Measurements from ENCODE around the gene FNIP1. TPM values are rescaled to one million over a fixed set of nuclear protein-coding genes. Genes with fewer than 3 reads are reported as not detected.
"Not testable (repeated sequence)": the region's sequence is repeated elsewhere in the genome, so short reads cannot be mapped to it uniquely, and the experiment has no call there.

The FNIP1 gene
- total RNA-seq, 2 experiments from 2014 or later, result 14.9 to 15.7 TPM

GRCh38 chr5:131747180-131748105 lies 49.4 kb downstream of the FNIP1 start:
- peaks cover 28% of the 10 kb centered on the region for H3K4me1 Mint-ChIP-seq
- H3K4me3 Mint-ChIP-seq, result peak overlapping the region; percentile 49
- H3K36me3 Mint-ChIP-seq, result peaks cover 31% of the 10 kb centered on the region
- H3K27ac Mint-ChIP-seq, result peak overlapping the region; percentile 86
- no peak for DNase-seq
- peaks cover 5% of the 10 kb centered on the region for H3K9me3 Mint-ChIP-seq
- H3K27me3 Mint-ChIP-seq, result no peaks in the 10 kb centered on the region

- Mint-ChIP-seq H3K9me3 (peaks cover 5% of the 10 kb centered on the region), H3K36me3 (peaks cover 30% of the 10 kb centered on the region), H3K4me1 (peaks cover 28% of the 10 kb centered on the region), H3K27ac (peak overlapping the region; percentile 86), H3K4me3 (no peak overlapping the region), H3K27me3 (no peaks in the 10 kb centered on the region)
- DNase-seq, result no peak
Measured at GRCh38 chr5:131746423-131746822, 50.4 kb downstream of the FNIP1 start.

GRCh38 chr5:131745703-131746102 lies 51.1 kb downstream of the FNIP1 start:
- DNase-seq, result no peak
- H3K27me3 Mint-ChIP-seq, result no peaks in the 10 kb centered on the region
- H3K36me3 Mint-ChIP-seq, result peaks cover 33% of the 10 kb centered on the region
- no peak overlapping the region for H3K27ac Mint-ChIP-seq
- no peak overlapping the region for H3K4me3 Mint-ChIP-seq
- peaks cover 5% of the 10 kb centered on the region for H3K9me3 Mint-ChIP-seq
- H3K4me1 Mint-ChIP-seq, result peaks cover 28% of the 10 kb centered on the region

GRCh38 chr5:131745155-131745554 lies 51.7 kb downstream of the FNIP1 start:
- Mint-ChIP-seq H3K27me3 (no peaks in the 10 kb centered on the region), H3K4me3 (no peak overlapping the region), H3K27ac (no peak overlapping the region), H3K9me3 (peaks cover 5% of the 10 kb centered on the region), H3K36me3 (peaks cover 37% of the 10 kb centered on the region), H3K4me1 (peaks cover 28% of the 10 kb centered on the region)
- no peak for DNase-seq

GRCh38 chr5:131740477-131740876 lies 56.3 kb downstream of the FNIP1 start:
- H3K9me3 Mint-ChIP-seq, result no peaks in the 10 kb centered on the region
- no peak overlapping the region for H3K27ac Mint-ChIP-seq
- peaks cover 2% of the 10 kb centered on the region for H3K4me1 Mint-ChIP-seq
- peaks cover 33% of the 10 kb centered on the region for H3K36me3 Mint-ChIP-seq
- DNase-seq, result no peak
- H3K27me3 Mint-ChIP-seq, result no peaks in the 10 kb centered on the region
- no peak overlapping the region for H3K4me3 Mint-ChIP-seq

GRCh38 chr5:131735393-131735792 lies 61.4 kb downstream of the FNIP1 start:
- DNase-seq, result no peak
- H3K36me3 Mint-ChIP-seq, result peaks cover 42% of the 10 kb centered on the region
- H3K27ac Mint-ChIP-seq, result no peak overlapping the region
- H3K4me1 Mint-ChIP-seq, result no peaks in the 10 kb centered on the region
- H3K4me3 Mint-ChIP-seq, result no peak overlapping the region
- peaks cover 2% of the 10 kb centered on the region for H3K9me3 Mint-ChIP-seq
- H3K27me3 Mint-ChIP-seq, result no peaks in the 10 kb centered on the region

GRCh38 chr5:131734939-131735338 lies 61.9 kb downstream of the FNIP1 start:
- H3K27me3 Mint-ChIP-seq, H3K27ac Mint-ChIP-seq, H3K4me3 Mint-ChIP-seq, DNase-seq, H3K9me3 Mint-ChIP-seq, H3K4me1 Mint-ChIP-seq: not testable (repeated sequence)
- peaks cover 39% of the 10 kb centered on the region for H3K36me3 Mint-ChIP-seq

- H3K4me1 Mint-ChIP-seq, H3K4me3 Mint-ChIP-seq, H3K27me3 Mint-ChIP-seq, DNase-seq, H3K27ac Mint-ChIP-seq: not testable (repeated sequence)
- peaks cover 61% of the 10 kb centered on the region for H3K36me3 Mint-ChIP-seq
- peaks cover 16% of the 10 kb centered on the region for H3K9me3 Mint-ChIP-seq
Measured at GRCh38 chr5:131729292-131729691, 67.5 kb downstream of the FNIP1 start.

GRCh38 chr5:131724089-131724488 lies 72.7 kb downstream of the FNIP1 start:
- H3K9me3 Mint-ChIP-seq, result peaks cover 17% of the 10 kb centered on the region
- not testable (repeated sequence) for DNase-seq, H3K4me3 Mint-ChIP-seq, H3K27ac Mint-ChIP-seq, H3K27me3 Mint-ChIP-seq, H3K4me1 Mint-ChIP-seq
- peaks cover 69% of the 10 kb centered on the region for H3K36me3 Mint-ChIP-seq

GRCh38 chr5:131720714-131721113 lies 76.1 kb downstream of the FNIP1 start:
- Mint-ChIP-seq H3K4me1 (no peaks in the 10 kb centered on the region), H3K27me3 (no peaks in the 10 kb centered on the region), H3K36me3 (peaks cover 57% of the 10 kb centered on the region), H3K4me3 (no peak overlapping the region), H3K27ac (no peak overlapping the region), H3K9me3 (peaks cover 3% of the 10 kb centered on the region)
- DNase-seq, result no peak

- peaks cover 3% of the 10 kb centered on the region for H3K9me3 Mint-ChIP-seq
- no peak overlapping the region for H3K27ac Mint-ChIP-seq
- H3K27me3 Mint-ChIP-seq, result no peaks in the 10 kb centered on the region
- DNase-seq, result no peak
- H3K4me3 Mint-ChIP-seq, result no peak overlapping the region
- no peaks in the 10 kb centered on the region for H3K4me1 Mint-ChIP-seq
- H3K36me3 Mint-ChIP-seq, result peaks cover 47% of the 10 kb centered on the region
Measured at GRCh38 chr5:131719564-131719963, 77.3 kb downstream of the FNIP1 start.

GRCh38 chr5:131718487-131719014 lies 78.3 kb downstream of the FNIP1 start:
- no peaks in the 10 kb centered on the region for H3K27me3 Mint-ChIP-seq
- peaks cover 47% of the 10 kb centered on the region for H3K36me3 Mint-ChIP-seq
- peaks cover 3% of the 10 kb centered on the region for H3K9me3 Mint-ChIP-seq
- no peaks in the 10 kb centered on the region for H3K4me1 Mint-ChIP-seq
- no peak overlapping the region for H3K4me3 Mint-ChIP-seq
- no peak overlapping the region for H3K27ac Mint-ChIP-seq
- no peak for DNase-seq

GRCh38 chr5:131717164-131717563 lies 79.7 kb downstream of the FNIP1 start:
- not testable (repeated sequence) for H3K27ac Mint-ChIP-seq, H3K27me3 Mint-ChIP-seq, H3K4me3 Mint-ChIP-seq, H3K9me3 Mint-ChIP-seq, H3K4me1 Mint-ChIP-seq, DNase-seq
- peaks cover 50% of the 10 kb centered on the region for H3K36me3 Mint-ChIP-seq

- Mint-ChIP-seq H3K4me1 (no peaks in the 10 kb centered on the region), H3K4me3 (no peak overlapping the region), H3K9me3 (peaks cover 3% of the 10 kb centered on the region), H3K27ac (no peak overlapping the region), H3K36me3 (peaks cover 50% of the 10 kb centered on the region), H3K27me3 (no peaks in the 10 kb centered on the region)
- DNase-seq, result no peak
Measured at GRCh38 chr5:131716650-131717049, 80.2 kb downstream of the FNIP1 start.

- Mint-ChIP-seq H3K27me3 (no peaks in the 10 kb centered on the region), H3K9me3 (no peaks in the 10 kb centered on the region), H3K4me3 (no peak overlapping the region), H3K36me3 (peaks cover 25% of the 10 kb centered on the region), H3K4me1 (peaks cover 11% of the 10 kb centered on the region), H3K27ac (peak overlapping the region; percentile 40)
- DNase-seq, result peak; percentile 2
Measured at GRCh38 chr5:131710391-131710790, 86.4 kb downstream of the FNIP1 start.

GRCh38 chr5:131709043-131709442 lies 87.8 kb downstream of the FNIP1 start:
- H3K9me3 Mint-ChIP-seq, result no peaks in the 10 kb centered on the region
- peaks cover 24% of the 10 kb centered on the region for H3K36me3 Mint-ChIP-seq
- no peak overlapping the region for H3K27ac Mint-ChIP-seq
- H3K4me1 Mint-ChIP-seq, result peaks cover 11% of the 10 kb centered on the region
- no peak overlapping the region for H3K4me3 Mint-ChIP-seq
- H3K27me3 Mint-ChIP-seq, result no peaks in the 10 kb centered on the region
- no peak for DNase-seq
